Mesenchymal stem cell (in vitro differentiated cells and primary cell): ENCODE data around the gene FOXJ3.

ENCODE experiments used
- DNase-seq: peaks from one replicate; pipeline ENCODE4 v3.0.0-alpha.2; 2013
- H2AFZ ChIP-seq: one replicate; pipeline ENCODE4 v1.6.1; 2013; ENCODE audit warnings: low read depth, mild to moderate bottlenecking, control low read depth, inconsistent platforms, low read length, moderate library complexity
- H2AK5ac ChIP-seq: 2 replicates; pipeline ENCODE4 v1.6.1; 2013; ENCODE audit warnings: low read length, moderate library complexity, mild to moderate bottlenecking, inconsistent platforms; ENCODE audit not compliant: severe bottlenecking
- H2BK120ac ChIP-seq: one replicate; pipeline ENCODE4 v1.6.1; 2013; ENCODE audit warnings: low read depth, mild to moderate bottlenecking, inconsistent platforms, low read length, moderate library complexity
- H2BK12ac ChIP-seq, 2 experiments: one replicate each; pipeline ENCODE4 v1.6.1; 2013; ENCODE audit warnings: inconsistent platforms in 2 of 2, low read length in 2 of 2, mild to moderate bottlenecking in 2 of 2, moderate library complexity in 2 of 2, control low read depth in 1 of 2
- H2BK15ac ChIP-seq: one replicate; pipeline ENCODE4 v1.6.1; 2013; ENCODE audit warnings: mild to moderate bottlenecking, low read depth, inconsistent platforms; ENCODE audit not compliant: poor library complexity, severe bottlenecking
- H2BK5ac ChIP-seq: 2 replicates; pipeline ENCODE4 v1.6.1; 2013; ENCODE audit warnings: low read depth, mild to moderate bottlenecking, low read length, control low read depth, inconsistent platforms; ENCODE audit not compliant: poor library complexity, severe bottlenecking
- H3K14ac ChIP-seq, 2 experiments: one replicate each; pipeline ENCODE4 v1.6.1; 2013; ENCODE audit warnings: inconsistent platforms in 2 of 2, low read length in 2 of 2, control low read depth in 1 of 2, mild to moderate bottlenecking in 1 of 2, moderate library complexity in 1 of 2
- H3K18ac ChIP-seq, 2 experiments: one replicate each; pipeline ENCODE4 v1.6.1; 2013; ENCODE audit warnings: inconsistent platforms in 2 of 2, low read length in 2 of 2, control low read depth in 1 of 2, low read depth in 1 of 2, mild to moderate bottlenecking in 1 of 2
- H3K23ac ChIP-seq, 2 experiments: one replicate each; pipeline ENCODE4 v1.6.1; 2013; ENCODE audit warnings: inconsistent platforms in 2 of 2, low read length in 2 of 2, mild to moderate bottlenecking in 2 of 2, moderate library complexity in 2 of 2, control low read depth in 1 of 2
- H3K27ac ChIP-seq: 2 replicates; pipeline ENCODE4 v1.5.1; 2013; ENCODE audit warnings: mild to moderate bottlenecking, moderate library complexity, low read length, control low read depth, inconsistent platforms; ENCODE audit not compliant: poor library complexity, severe bottlenecking
- H3K27me3 ChIP-seq, 2 experiments: 2 replicates each; pipeline versions ENCODE4 v1.6.1 to v1.7.0; 2013; ENCODE audit warnings: low read length in 2 of 2, mild to moderate bottlenecking in 2 of 2, moderate library complexity in 2 of 2, control low read depth in 1 of 2, inconsistent platforms in 1 of 2; ENCODE audit not compliant: control insufficient read depth in 1 of 2, insufficient read depth in 1 of 2
- H3K36me3 ChIP-seq, 2 experiments: 2 replicates each; pipeline versions ENCODE4 v1.6.1 to v1.7.0; 2013; ENCODE audit warnings: low read length in 2 of 2, control low read depth in 1 of 2, inconsistent platforms in 1 of 2, low read depth in 1 of 2, mild to moderate bottlenecking in 1 of 2; ENCODE audit not compliant: insufficient read depth in 2 of 2, control insufficient read depth in 1 of 2
- H3K4ac ChIP-seq, 2 experiments: one replicate each; pipeline ENCODE4 v1.6.1; 2013; ENCODE audit warnings: inconsistent platforms in 2 of 2, low read length in 2 of 2, mild to moderate bottlenecking in 2 of 2, moderate library complexity in 2 of 2, control low read depth in 1 of 2, low read depth in 1 of 2
- H3K4me1 ChIP-seq: 2 replicates; pipeline ENCODE4 v1.6.1; 2013; ENCODE audit warnings: low read depth, low read length, control low read depth; ENCODE audit not compliant: control insufficient read depth, insufficient read depth
- H3K4me2 ChIP-seq: 2 replicates; pipeline ENCODE4 v1.6.1; 2013; ENCODE audit warnings: low read length, mild to moderate bottlenecking, inconsistent platforms; ENCODE audit not compliant: poor library complexity, severe bottlenecking
- H3K4me3 ChIP-seq, 2 experiments: 2 replicates each; pipeline versions ENCODE4 v1.5.1 to v1.7.0; 2013; ENCODE audit warnings: low read length in 2 of 2, mild to moderate bottlenecking in 2 of 2, control low read depth in 1 of 2, low read depth in 1 of 2; ENCODE audit not compliant: insufficient read depth in 1 of 2
- H3K79me1 ChIP-seq: replicated peaks from 2 replicates; pipeline ENCODE4 v1.6.1; 2013; ENCODE audit warnings: mild to moderate bottlenecking, control low read depth, low read length, inconsistent platforms; ENCODE audit not compliant: poor library complexity, severe bottlenecking
- H3K9ac ChIP-seq: 2 replicates; pipeline ENCODE4 v1.7.0; 2013; ENCODE audit warnings: mild to moderate bottlenecking, low read length, moderate library complexity
- H3K9me3 ChIP-seq: 2 replicates; pipeline ENCODE4 v1.7.0; 2013; ENCODE audit warnings: mild to moderate bottlenecking, low read length; ENCODE audit not compliant: control insufficient read depth
- H4K8ac ChIP-seq: one replicate; pipeline ENCODE4 v1.6.1; 2013; ENCODE audit warnings: inconsistent platforms, mild to moderate bottlenecking, low read length, moderate library complexity
- H4K91ac ChIP-seq: one replicate; pipeline ENCODE4 v1.6.1; 2013; ENCODE audit warnings: mild to moderate bottlenecking, low read length, inconsistent platforms
- WGBS: methylation state at CpG from one replicate; pipeline ENCODE4 v1.1.7; 2013; ENCODE audit warnings: mixed read lengths; 5-methylcytosine and 5-hydroxymethylcytosine counted together

The FOXJ3 gene

GRCh38 chr1:42143896-42144710, 190.9 kb downstream of the FOXJ3 start:
- Histone ChIP-seq H2BK15ac (no peak overlapping the region), H3K27ac (no peak overlapping the region), H3K4me3 (no peak overlapping the region), H3K23ac (no peak overlapping the region), H2AFZ (no peak overlapping the region), H2BK5ac (no peak overlapping the region), H3K27me3 (peaks cover 52 to 93% of the 10 kb centered on the region in 2 experiments), H3K36me3 (no peaks in the 10 kb centered on the region), H4K91ac (no peak overlapping the region), H3K4me1 (no peaks in the 10 kb centered on the region), H3K4me2 (no peak overlapping the region), H3K79me1 (no peaks in the 10 kb centered on the region), H3K9me3 (no peaks in the 10 kb centered on the region), H3K4ac (no peak overlapping the region), H3K14ac (no peak overlapping the region), H2BK12ac (no peak overlapping the region), H3K18ac (no peak overlapping the region), H4K8ac (no peak overlapping the region), H2AK5ac (no peak overlapping the region), H2BK120ac (no peak overlapping the region), H3K9ac (no peak overlapping the region)
- 74% methylated on average over 12 of the region's 13 CpGs for WGBS
- no peak for DNase-seq

- Histone ChIP-seq H2AK5ac (no peak overlapping the region), H3K23ac (no peak overlapping the region), H3K4me1 (no peaks in the 10 kb centered on the region), H3K36me3 (no peaks in the 10 kb centered on the region), H3K4me2 (no peak overlapping the region), H2AFZ (no peak overlapping the region), H3K14ac (peak overlapping the region in 1 of 2 experiments; percentile 26), H3K27me3 (peaks cover 47 to 85% of the 10 kb centered on the region in 2 experiments), H4K8ac (no peak overlapping the region), H3K9ac (no peak overlapping the region), H3K4me3 (no peak overlapping the region), H2BK12ac (no peak overlapping the region), H2BK120ac (no peak overlapping the region), H3K9me3 (no peaks in the 10 kb centered on the region), H3K27ac (no peak overlapping the region), H3K18ac (no peak overlapping the region), H3K4ac (no peak overlapping the region), H4K91ac (no peak overlapping the region), H2BK5ac (no peak overlapping the region), H2BK15ac (no peak overlapping the region), H3K79me1 (no peaks in the 10 kb centered on the region)
- 70% methylated on average over 3 of the region's 4 CpGs for whole genome bisulfite sequencing
- DNase-seq: no peak
These were observed 191.9 kb downstream of the FOXJ3 start for GRCh38 chr1:42142894-42143675.

- Histone ChIP-seq H3K14ac (no peak overlapping the region), H2BK120ac (no peak overlapping the region), H3K9me3 (no peaks in the 10 kb centered on the region), H3K36me3 (no peaks in the 10 kb centered on the region), H3K4ac (no peak overlapping the region), H2BK5ac (no peak overlapping the region), H2AK5ac (no peak overlapping the region), H2BK12ac (no peak overlapping the region), H3K9ac (no peak overlapping the region), H3K27ac (no peak overlapping the region), H3K4me3 (no peak overlapping the region), H2BK15ac (no peak overlapping the region), H2AFZ (no peak overlapping the region), H3K27me3 (peaks cover 40 to 85% of the 10 kb centered on the region in 2 experiments), H4K8ac (no peak overlapping the region), H3K4me1 (peaks cover 2% of the 10 kb centered on the region), H4K91ac (no peak overlapping the region), H3K23ac (no peak overlapping the region), H3K4me2 (no peak overlapping the region), H3K79me1 (no peaks in the 10 kb centered on the region), H3K18ac (no peak overlapping the region)
- 89% methylated on average over 5 of the region's 5 CpGs for WGBS
- no peak for DNase-seq
These were observed 193.1 kb downstream of the FOXJ3 start for GRCh38 chr1:42141978-42142377.

GRCh38 chr1:42140191-42140590, 194.8 kb downstream of the FOXJ3 start:
- Histone ChIP-seq H3K18ac (no peak overlapping the region), H3K79me1 (no peaks in the 10 kb centered on the region), H4K91ac (no peak overlapping the region), H2BK120ac (no peak overlapping the region), H2AK5ac (no peak overlapping the region), H3K4me1 (peaks cover 2% of the 10 kb centered on the region), H2BK15ac (no peak overlapping the region), H4K8ac (no peak overlapping the region), H3K36me3 (no peaks in the 10 kb centered on the region), H2BK5ac (no peak overlapping the region), H3K4ac (no peak overlapping the region), H2BK12ac (no peak overlapping the region), H3K27ac (no peak overlapping the region), H3K23ac (no peak overlapping the region), H3K9me3 (no peaks in the 10 kb centered on the region), H2AFZ (no peak overlapping the region), H3K4me3 (no peak overlapping the region), H3K4me2 (no peak overlapping the region), H3K9ac (no peak overlapping the region), H3K27me3 (peaks cover 43 to 82% of the 10 kb centered on the region in 2 experiments), H3K14ac (no peak overlapping the region)
- no peak for DNase-seq
- 85% methylated on average over 1 of the region's 2 CpGs for WGBS
